Activated CD4-positive, CD25-positive, alpha-beta regulatory T cell treated with anti-CD3 and anti-CD28 coated beads, Interleukin-2, amount 50 U/mL, for 24 hours (primary cell): ENCODE results near the gene RFTN1.

Source experiments
- ATAC-seq, 2 donors: fragments of 150-1000 bp; cut with Tn5 transposase; one replicate each; pipeline ENCODE4 v1.10.0; 2021; ENCODE audit warnings: mild to moderate bottlenecking in 1 of 2, moderate library complexity in 1 of 2

Gene RFTN1

DNA sequence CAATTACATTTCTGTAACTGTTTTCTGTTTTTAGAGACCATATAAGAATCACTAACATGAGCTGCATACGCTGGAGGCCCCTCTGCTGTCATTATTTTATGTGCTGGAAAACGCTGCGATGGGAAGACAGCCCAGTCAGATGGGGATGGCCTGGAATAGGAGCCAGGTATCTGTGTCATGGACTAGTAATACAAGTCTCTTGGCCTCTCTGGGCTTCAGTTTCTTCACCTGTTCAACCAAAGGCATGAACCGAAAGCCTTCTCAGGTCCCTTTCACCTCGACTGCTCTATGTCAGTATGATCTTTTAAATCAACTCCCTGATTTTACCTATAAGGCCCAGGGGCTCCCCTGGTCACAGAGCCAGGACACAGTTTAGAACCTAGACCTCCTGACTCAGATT, 14.6 kb upstream of the RFTN1 start:
- ATAC-seq, result no peak

DNA sequence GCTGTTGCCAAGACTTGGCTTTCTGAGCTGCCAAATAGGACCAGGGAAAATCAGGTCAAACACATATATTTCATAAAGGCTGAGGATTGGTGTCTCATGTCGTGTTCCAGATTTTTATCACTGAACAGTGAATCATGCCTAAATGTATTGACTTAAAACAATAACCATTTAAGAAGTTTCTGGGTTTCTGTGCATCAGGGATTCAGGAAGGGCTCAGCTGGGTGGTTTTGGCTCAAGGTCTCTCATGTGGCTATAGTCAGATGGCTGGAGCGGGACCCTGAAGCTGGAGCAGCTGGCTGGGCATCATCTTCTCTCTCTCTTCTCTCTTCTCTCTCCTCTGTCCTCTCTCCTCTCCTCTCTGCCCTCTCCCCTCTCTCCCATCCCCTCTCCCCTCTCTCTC, 10.7 kb upstream of the RFTN1 start:
- no peak for ATAC-seq

DNA sequence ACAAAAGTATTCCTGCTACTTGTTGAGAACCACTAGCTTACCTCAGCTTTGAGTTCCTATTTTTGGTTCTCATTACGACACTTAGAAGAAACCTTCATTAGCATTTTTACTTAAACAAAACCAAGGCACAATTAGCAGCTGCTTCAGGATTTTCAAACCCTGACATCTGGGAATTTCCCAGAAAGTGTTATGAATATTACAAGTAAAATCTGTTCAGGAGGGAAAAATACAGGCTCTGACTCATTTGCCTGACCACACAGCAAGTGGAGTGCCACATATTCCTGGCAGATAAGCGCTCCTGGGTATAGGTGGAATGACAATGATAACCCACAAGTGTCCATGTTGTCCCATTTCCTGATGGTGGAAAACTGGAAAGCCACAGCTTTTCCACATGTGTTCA, 10.3 kb upstream of the RFTN1 start:
- ATAC-seq, result no peak

DNA sequence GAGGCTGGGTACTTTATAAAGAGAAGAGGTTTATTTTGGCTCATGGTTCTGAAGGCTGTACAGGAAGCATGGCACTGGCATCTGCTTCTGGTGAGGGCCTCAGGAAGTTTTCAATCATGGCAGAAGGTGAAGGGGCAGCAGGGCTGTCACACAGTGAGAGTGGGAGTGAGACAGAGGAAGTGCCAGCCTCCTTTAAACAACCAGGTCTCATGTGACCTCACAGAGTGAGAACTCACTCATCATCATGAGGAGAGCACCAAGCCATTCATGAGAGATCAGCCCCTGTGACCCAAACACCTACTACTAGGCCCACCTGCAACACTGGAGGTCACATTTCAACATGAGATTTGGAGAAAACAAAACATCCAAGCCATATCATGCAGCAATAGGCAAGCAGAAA, 9.3 kb upstream of the RFTN1 start:
- ATAC-seq, result peak in 1 of 2 donors; percentile 34

DNA sequence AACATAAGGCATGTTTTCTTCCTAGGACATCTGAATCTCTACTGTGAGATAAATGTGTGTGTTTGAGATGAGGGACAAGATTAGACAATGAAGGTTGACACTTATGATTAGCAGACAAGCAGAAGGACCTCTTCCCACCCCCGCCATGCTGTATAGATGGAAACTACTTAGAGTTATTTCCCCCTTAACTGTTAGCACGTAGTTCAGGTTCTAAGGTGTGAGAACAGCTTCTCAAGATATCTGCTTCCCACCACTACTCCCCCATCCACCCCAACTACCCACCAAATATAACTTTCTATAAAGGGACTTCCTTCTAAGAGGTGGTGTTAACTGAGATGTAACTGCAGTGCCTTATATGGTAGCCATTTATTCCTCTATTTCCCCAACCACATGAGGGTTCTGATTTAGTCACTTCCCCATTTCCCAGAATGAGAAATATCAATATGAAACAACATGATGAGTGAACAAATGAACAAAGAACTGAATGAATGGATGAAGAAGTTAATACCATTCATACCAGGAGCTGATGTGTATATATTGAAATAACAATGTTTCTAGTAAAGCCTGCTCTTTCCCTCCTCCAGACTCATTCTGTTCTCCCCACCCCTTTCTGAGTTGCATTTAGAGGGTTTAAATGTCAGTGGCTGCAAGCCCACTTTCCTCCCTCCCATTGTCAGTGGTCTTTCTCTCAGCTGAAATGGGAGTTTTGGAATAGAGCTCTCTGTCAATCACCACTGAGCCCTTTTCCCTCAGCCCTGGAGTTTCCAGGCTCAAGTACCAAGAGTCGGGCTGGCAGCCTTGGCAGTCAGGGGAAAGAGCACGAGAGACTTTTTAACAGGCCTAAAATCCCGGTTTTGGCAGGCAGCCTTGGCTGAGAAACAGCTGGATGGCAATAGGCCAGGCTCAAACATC, 7.7 kb upstream of the RFTN1 start:
- peak; percentile 80 for ATAC-seq

GRCh38 chr3:16520241-16520969, 6.9 kb upstream of the RFTN1 start:
- no peak for ATAC-seq

- ATAC-seq, result no peak
Measured at GRCh38 chr3:16516695-16517481, 3.4 kb upstream of the RFTN1 start.

DNA sequence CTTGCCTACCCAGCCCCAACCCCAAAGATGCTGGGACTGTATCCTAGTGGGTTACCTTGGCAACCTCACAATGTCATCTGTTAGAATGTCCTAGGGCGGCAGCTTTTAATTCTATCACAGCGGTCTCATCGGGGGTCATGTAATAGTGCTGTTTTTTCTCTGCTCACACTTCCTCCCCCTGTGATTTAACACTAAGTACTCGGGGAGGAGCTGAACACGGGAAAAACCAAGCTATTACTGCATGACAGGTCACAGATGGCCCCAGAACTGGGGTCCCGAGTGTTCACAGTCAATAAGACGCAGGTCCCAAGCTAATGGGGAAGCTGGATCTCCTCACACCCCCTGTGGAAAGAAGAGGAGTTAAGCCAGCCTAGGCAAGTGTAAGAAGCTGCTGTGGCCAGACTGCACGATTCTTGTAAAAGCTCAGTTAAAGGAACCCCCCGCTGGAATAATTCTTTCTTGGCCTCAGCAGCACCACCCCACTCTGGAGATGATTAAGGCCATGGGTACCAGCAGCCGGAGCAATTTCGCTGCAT, 2.5 kb upstream of the RFTN1 start:
- ATAC-seq, result no peak

DNA sequence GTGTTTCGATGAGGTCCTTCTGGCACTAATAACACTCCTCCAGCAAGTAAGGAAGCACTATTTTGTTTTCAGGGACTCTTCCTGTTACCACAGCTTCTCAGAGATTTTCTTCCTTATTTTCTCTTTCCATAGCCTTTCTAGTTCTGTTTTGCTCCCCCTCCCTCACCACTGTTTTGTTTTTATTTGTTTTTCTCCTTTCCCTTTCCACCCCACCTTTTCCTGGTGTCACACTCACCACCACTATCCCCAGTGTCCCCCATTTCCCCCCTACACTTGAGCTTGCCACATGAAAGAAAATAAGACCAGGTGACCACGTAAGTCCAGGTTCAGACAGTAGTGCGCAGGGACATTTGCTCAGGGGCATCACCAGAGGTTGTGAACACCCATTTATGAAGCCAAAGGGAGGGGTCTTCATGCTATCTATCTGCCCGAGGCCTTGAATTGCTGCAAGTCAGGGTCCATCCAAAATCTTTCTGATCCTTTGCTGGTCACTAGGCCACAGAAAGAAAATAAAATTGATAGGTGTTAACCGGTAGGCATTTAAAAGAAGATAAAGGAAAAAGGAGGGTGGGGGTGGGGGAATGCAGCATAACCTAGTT, 1.4 kb upstream of the RFTN1 start:
- no peak for ATAC-seq

DNA sequence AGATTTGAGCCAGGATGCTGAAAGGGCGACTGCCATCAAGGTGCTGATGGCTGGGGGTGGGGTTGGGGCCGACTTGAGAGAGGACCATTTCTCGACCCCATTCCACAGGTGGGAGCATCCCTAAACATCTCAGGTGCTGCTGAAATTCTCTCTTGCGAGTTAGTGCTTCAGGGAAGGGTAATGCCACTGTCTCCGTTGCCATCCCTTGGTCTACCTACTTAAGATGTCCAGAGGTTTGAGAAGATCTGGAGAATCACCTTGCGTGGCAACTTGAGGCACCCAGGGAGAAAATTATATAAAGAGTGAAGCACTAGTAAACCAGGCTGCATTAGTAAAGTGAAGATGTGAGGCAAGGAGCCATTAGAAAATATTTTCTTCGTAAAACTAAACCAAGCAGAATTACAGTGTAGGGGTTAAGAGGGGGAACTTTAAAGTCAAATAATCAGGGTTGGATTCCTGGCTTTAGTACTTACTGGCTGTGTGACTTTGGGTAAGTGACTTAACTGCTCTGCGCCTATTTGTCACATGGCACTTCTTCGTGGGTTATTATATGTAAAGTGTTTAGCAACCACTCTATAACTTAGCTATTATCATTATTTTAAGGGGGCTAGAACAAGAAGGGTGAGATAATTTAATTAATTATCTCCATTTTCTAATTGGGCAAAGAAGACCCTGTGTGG, 662 bp upstream of the RFTN1 start:
- no peak for ATAC-seq

DNA sequence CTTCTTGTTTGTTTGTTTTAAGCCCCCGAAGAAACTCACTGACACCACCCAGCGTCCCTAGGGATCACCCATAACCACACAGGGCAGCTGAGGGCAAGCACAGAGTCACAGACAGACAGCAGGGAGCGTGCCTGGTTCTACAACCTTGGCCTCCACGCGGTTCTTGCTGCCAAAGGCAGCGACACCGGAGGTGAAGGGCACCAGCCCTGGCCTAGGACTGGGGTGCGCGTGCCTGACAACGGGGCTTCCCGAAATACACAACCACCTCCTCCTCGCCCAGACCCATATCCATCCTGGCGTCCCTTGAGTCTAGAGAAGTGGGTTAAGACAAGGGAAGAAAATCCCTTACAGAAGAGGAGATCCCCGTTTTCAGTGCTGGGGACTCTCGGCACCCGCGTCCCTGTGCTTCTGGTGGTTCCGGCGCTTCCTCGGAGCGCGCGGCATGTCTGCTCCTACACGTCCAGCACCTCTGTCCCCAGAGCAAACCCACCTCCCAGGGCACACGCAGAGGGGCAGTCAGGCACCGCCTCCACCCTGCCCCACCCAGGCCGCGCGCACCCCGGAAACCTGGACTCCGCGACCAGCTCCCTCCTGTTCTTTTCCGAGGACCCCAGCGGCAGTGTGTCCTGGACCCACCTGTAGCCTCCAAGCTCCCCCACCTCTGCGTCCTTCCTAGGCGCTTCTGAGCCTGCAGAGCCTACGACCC, 911 bp downstream of the RFTN1 start:
- peak; percentile 37 to 41 for ATAC-seq

DNA sequence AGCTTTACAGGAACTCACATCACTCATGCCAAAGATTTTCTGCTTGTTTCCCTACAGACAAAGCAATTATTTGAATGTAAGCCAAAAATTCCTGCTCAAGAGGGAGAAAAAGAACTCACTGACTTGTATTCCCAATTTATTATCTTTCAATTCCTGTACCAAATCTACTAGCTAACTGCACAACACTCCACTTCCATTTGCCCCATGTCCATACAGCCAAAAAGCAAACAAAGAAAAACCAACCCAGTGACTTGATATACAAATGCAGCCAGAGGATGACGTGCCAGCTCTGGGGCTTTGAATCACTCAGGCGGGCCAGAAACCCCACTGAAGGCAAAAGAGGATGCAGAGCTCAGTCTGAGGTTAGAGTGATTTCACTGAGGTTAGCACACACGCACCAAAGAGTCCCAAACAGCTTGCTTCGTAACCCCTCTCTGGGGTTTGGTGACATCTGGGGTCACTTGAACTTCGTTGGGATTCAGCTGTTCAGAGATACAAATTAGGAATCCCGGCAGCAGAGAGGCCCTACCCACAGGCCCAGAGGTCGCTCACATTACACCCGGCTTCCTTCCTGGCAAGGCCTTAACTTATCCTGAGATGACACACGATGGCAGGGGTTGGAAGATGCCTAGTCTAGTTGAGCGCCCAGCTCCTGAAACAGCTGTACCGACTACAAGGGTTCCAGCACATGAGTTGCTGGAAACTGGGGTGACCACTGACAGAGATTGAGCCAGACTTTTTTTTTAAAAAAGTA, 1.6 kb downstream of the RFTN1 start:
- ATAC-seq, result peak; percentile 81 to 83

DNA sequence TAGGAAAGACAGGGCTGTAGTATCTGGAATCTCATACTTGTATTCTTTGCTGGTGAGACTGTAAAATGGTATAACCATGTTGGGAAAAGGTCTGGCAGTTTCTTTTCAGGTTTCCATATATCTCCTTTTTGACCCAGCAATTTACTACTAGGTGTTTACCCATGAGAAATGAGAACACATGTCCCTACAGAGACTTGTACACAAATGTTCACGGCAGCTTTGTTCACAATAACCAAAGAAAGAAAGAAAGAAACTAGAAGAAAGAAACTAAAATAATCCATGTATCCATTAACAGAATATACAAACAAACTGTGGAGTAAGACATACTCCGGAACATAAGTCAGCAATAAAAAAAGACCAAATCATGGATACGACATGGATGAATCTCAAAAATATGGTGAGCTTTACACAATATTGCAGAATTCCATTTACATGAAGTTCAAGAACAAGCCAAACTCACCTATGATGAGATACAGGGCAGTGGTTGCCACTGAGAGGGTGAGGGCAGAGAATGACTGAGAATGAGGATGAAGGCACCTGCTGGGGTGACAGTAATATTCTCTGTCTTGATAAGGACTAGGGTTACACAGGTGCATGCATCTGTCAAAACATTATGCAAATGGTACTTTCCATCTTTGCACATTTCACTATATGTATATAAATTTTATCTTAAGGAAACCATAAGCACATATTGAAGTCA, 2.7 kb downstream of the RFTN1 start:
- ATAC-seq, result peak in 1 of 2 donors; percentile 24

DNA sequence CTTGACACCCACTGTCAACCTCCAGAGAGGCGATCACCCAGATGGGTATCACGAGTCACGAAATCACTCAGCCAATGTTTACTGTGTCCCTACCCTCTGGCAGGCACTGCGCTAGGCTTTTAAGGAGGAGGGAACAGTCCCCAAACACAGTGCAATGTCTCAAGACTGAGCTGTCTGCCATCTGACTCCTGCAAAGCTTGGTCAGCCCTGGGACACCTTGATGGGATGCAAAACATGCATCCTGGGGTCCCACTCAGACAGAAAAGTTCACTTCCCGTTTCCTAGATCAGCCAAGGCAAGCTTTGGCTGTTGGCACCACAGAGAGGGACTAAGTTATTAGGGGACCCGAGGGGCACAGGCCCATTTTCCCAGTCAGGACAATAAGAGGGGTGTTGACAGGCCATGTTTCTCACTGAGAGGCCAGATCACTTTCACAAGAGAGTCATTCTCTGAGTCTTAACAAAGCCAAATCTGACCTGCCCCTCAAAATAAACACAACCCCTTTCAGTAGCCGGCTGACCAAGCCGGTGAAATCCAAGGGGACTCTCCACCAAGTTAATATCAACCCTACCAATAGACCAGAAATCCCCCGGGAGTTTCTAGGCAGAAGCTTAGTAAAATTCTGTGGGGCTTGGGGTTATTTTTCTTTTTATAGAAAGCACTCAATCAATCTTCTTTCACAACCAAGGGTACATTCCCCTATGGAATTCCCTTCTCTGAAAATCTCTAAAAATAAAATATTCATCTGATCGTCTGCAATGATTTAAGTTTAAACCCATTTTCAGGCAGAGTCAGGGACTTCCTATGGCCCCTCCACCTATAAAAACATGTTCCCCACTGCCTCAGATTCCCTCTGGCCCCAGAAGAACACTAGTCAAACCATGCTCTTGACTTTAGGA, 3.5 kb downstream of the RFTN1 start:
- no peak for ATAC-seq

GRCh38 chr3:16508591-16508995, 4.9 kb downstream of the RFTN1 start:
- ATAC-seq, result no peak

- ATAC-seq, result no peak
Measured at GRCh38 chr3:16508243-16508578, 5.3 kb downstream of the RFTN1 start.

- ATAC-seq, result no peak
Measured at GRCh38 chr3:16507578-16508242, 5.8 kb downstream of the RFTN1 start.

DNA sequence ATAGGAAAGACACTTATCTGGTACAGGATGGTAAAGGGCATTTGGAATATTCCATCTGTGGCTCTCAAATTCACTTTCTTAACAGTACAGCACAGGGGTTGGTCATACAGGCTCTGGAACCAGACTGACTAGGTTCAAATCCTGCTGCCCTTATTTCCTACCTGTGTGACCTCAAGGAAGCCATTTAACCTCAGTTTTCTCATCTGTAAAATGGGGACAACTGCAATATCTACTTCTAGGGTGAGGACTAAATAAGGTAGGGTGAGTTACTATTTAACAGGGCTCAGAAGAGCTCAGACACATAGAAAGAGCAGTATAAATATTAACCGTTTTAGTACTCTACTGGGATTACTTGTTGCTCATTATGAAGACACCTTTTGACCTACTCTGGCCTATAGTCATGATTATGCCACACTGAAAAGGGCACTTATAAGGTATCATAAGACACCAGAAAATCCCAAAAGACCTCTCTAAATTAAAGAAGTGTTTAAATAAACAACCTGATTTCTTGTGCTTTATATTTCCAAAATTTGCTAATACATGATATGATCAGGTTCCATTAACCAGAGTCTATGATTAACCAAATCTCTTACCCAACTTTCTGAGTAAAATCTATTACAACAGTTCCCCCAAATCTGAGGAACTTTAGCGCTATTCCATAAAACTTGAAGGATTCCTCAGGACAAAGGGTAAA, 6.5 kb downstream of the RFTN1 start:
- no peak for ATAC-seq
